ENCODE data around the gene MAMDC2. TPM values are rescaled to one million over a fixed set of nuclear protein-coding genes. Genes with fewer than 3 reads are reported as not detected.

Gene MAMDC2
- total RNA-seq, 1 experiment from 2014 or later = 4.6 TPM

GRCh38 chr9:69997524-69997923 lies 46.1 kb upstream of the MAMDC2 start:
- Histone ChIP-seq H3K56ac (ENCODE audit: insufficient read length, low read depth, low read length) (no peak overlapping the region), H4K91ac (ENCODE audit: insufficient read length, low read depth, low read length) (no peak overlapping the region), H2BK120ac (ENCODE audit: low read depth, low read length, poor library complexity, severe bottlenecking) (no peak overlapping the region), H4K20me1 (ENCODE audit: control insufficient read depth, insufficient read depth, insufficient read length) (no peaks in the 10 kb centered on the region), H3K18ac (ENCODE audit: insufficient read length, low read depth, low read length) (no peak overlapping the region), H3T11ph (ENCODE audit: low read length) (no peak overlapping the region), H3K27me3 (ENCODE audit: insufficient read depth, low read length) (no peaks in the 10 kb centered on the region), H2AFZ (ENCODE audit: low read length) (no peak overlapping the region), H4K8ac (replicated peaks; ENCODE audit: insufficient read length, low read depth, low read length) (no peak overlapping the region), H3K79me1 (ENCODE audit: insufficient read depth, low read depth, low read length, poor library complexity, severe bottlenecking) (no peaks in the 10 kb centered on the region), H3K23me2 (ENCODE audit: insufficient read length, low read depth, low read length, poor library complexity, severe bottlenecking) (no peaks in the 10 kb centered on the region), H3K79me2 (ENCODE audit: insufficient read depth, low read length) (no peaks in the 10 kb centered on the region), H3K9me3 (ENCODE audit: control insufficient read depth, low read depth, low read length) (no peaks in the 10 kb centered on the region), H3K4me2 (ENCODE audit: insufficient read depth, insufficient read length, low read length) (no peak overlapping the region), H3K27ac (ENCODE audit: insufficient read length, low read depth, low read length) (no peak overlapping the region), H2BK15ac (ENCODE audit: low read depth, low read length) (no peak overlapping the region), H2AK5ac (ENCODE audit: insufficient read length, low read length) (no peak overlapping the region), H3K4ac (ENCODE audit: low read depth, low read length) (no peak overlapping the region), H3K9ac (ENCODE audit: extremely low read depth, insufficient read length, low read length) (no peak overlapping the region), H3K14ac (ENCODE audit: insufficient read depth, low read length) (no peak overlapping the region), H2BK12ac (ENCODE audit: insufficient read length, low read depth, low read length) (no peak overlapping the region), H3K4me1 (ENCODE audit: insufficient read depth, low read length) (peaks cover 8% of the 10 kb centered on the region; the same call in 1 of the 2 replicates), H2BK20ac (ENCODE audit: low read depth, low read length, poor library complexity, severe bottlenecking) (no peak overlapping the region), H2BK5ac (ENCODE audit: insufficient read length, low read length) (no peak overlapping the region), H4K5ac (ENCODE audit: insufficient read length, low read depth, low read length) (no peak overlapping the region), H3K23ac (ENCODE audit: insufficient read length, low read depth, low read length) (no peak overlapping the region)
- Mint-ChIP-seq H3K4me3 (no peak overlapping the region), H3K9me3 (peaks cover 0 to 5% of the 10 kb centered on the region in 2 experiments; a peak in 2 of 5 replicates), H3K36me3 (ENCODE audit: insufficient read depth in 1 of 3, low read depth in 3 of 3) (peaks cover 0 to 7% (median 0%) of the 10 kb centered on the region in 3 experiments; a peak in 2 of 7 replicates), H3K27me3 (ENCODE audit: low read depth) (no peaks in the 10 kb centered on the region), H3K27ac (no peak overlapping the region), H3K4me1 (peaks cover 11 to 18% of the 10 kb centered on the region in 2 experiments)
- no CpG with 5 or more reads among the region's 2 CpGs for WGBS (ENCODE audit: extremely low coverage, insufficient read length, low lambda C conversion rate)
- TF ChIP-seq, protein P1, sequence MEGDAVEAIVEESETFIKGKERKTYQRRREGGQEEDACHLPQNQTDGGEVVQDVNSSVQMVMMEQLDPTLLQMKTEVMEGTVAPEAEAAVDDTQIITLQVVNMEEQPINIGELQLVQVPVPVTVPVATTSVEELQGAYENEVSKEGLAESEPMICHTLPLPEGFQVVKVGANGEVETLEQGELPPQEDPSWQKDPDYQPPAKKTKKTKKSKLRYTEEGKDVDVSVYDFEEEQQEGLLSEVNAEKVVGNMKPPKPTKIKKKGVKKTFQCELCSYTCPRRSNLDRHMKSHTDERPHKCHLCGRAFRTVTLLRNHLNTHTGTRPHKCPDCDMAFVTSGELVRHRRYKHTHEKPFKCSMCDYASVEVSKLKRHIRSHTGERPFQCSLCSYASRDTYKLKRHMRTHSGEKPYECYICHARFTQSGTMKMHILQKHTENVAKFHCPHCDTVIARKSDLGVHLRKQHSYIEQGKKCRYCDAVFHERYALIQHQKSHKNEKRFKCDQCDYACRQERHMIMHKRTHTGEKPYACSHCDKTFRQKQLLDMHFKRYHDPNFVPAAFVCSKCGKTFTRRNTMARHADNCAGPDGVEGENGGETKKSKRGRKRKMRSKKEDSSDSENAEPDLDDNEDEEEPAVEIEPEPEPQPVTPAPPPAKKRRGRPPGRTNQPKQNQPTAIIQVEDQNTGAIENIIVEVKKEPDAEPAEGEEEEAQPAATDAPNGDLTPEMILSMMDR (conservative IDR thresholded peaks at IDR 0.05) = no peak
- no peak for DNase-seq
